Lower leg skin (tissue), 3 donors: ENCODE data around the gene PRRC2C.

Source experiments
- CTCF ChIP-seq, 3 donors: fragments of 450-650 bp; IDR thresholded peaks; one replicate each; pipeline ENCODE4 v1.5.1; 2016; ENCODE audit warnings: antibody characterized with exemption in 3 of 3, mild to moderate bottlenecking in 3 of 3, moderate library complexity in 2 of 3
- POLR2A ChIP-seq, 2 donors: fragments of 450-650 bp; IDR thresholded peaks; one replicate each; pipeline ENCODE4 v1.6.1; 2016 to 2017; ENCODE audit warnings: antibody characterized with exemption in 2 of 2, mild to moderate bottlenecking in 1 of 2, moderate library complexity in 1 of 2

DNA sequence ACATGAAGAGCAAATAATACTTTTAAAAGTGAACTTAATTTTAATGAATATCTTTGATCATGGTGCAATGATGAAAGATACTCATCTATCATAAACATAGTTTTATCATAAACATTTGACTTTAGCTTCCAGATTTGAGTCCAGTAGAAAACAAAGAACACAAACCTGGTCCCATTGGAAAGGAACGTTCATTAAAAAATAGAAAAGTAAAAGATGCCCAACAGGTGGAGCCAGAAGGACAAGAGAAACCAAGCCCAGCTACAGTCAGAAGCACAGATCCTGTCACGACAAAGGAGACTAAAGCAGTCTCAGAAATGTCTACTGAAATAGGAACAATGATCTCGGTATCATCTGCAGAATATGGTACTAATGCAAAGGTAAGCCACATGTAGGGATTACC is 81.1 kb downstream of the PRRC2C start:
- no peak for TF ChIP-seq POLR2A (IDR thresholded peaks at IDR 0.05)
- no peak for TF ChIP-seq CTCF (IDR thresholded peaks at IDR 0.05)
